OCI-M1 (cell line): ENCODE results near the gene CDT1.

Experiments used
- DNase-seq: peaks from one replicate; lab custom pipeline; 2025; lab: John Stamatoyannopoulos, UW

The CDT1 gene

DNA sequence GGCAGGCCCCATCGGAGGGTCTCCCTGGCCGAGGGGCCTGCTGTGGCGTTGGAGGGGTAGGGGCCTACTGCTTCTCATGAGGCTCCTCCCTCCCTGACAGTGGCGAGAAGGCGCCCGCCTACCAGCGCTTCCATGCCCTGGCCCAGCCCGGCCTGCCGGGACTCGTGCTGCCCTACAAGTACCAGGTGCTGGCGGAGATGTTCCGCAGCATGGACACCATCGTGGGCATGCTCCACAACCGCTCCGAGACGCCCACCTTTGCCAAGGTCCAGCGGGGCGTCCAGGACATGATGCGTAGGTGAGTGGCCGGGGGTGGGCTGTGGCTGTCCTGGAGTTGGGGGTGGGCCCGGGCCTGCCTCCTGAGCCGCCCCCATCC lies 1.7 kb downstream of the CDT1 start:
- DNase-seq = no peak

DNA sequence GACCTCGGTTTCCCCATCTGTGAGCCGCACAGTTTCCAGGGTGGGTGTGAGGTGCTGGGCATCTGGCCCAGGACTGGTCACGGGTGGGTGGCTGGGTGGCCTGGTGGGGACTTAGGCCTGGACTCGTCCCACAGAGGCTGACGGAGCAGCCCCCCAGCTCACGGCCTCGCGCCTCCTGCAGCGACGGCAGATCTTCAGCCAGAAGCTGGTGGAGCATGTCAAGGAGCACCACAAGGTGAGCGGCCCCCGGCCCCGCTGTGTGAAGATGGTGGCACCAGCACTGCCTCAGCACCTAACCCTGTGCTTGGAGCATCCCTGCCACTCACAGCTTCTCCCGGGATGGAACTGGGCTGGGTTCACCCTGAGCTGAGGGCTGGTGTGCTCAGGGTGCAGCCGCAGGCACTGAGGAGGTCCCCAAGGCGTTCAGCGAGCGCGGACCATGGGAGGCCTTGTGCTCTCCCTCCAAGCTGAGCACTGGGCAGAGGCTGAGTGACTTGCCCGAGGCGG lies 2.4 kb downstream of the CDT1 start:
- DNase-seq = no peak

DNA sequence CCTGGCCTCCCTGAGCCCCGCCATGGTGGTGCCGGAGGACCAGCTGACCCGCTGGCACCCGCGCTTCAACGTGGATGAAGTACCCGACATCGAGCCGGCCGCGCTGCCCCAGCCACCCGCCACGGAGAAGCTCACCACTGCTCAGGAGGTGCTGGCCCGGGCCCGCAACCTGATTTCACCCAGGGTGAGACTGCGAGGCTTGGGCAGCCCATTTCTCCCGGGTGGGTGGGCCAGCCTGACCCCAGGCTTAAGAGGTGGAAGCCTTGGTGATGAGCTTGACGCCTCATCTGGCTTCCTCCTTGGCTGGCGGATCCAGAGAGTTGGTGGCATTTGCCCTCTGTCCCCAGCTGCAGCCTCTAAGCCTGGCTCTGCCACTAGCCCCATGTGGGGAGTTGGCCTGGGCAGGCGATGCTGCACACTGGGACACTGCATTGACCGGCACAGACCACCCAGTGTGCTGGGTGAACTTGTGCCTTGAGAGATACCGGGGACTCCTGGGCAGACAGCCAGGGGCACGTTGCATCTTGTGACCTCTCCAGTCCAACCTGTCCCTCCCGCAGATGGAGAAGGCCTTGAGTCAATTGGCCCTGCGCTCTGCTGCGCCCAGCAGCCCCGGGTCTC lies 3.0 kb downstream of the CDT1 start:
- no peak for DNase-seq

DNA sequence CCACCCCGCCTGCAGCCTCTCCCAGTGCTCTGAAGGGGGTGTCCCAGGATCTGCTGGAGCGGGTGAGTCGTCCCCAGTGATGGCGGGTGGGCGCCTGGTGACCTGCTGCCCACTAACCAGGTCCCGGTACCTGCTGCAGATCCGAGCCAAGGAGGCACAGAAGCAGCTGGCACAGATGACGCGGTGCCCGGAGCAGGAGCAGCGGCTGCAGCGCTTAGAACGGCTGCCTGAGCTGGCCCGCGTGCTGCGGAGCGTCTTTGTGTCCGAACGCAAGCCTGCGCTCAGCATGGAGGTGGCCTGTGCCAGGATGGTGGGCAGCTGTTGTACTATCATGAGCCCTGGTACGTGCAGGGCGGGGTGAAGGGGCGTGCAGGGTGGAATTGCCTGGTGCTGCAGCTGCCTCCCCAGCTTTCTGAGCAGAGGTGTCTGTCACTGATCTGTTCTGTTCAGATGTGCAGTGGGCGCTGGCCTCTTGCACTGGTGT lies 3.6 kb downstream of the CDT1 start:
- DNase-seq = no peak

DNA sequence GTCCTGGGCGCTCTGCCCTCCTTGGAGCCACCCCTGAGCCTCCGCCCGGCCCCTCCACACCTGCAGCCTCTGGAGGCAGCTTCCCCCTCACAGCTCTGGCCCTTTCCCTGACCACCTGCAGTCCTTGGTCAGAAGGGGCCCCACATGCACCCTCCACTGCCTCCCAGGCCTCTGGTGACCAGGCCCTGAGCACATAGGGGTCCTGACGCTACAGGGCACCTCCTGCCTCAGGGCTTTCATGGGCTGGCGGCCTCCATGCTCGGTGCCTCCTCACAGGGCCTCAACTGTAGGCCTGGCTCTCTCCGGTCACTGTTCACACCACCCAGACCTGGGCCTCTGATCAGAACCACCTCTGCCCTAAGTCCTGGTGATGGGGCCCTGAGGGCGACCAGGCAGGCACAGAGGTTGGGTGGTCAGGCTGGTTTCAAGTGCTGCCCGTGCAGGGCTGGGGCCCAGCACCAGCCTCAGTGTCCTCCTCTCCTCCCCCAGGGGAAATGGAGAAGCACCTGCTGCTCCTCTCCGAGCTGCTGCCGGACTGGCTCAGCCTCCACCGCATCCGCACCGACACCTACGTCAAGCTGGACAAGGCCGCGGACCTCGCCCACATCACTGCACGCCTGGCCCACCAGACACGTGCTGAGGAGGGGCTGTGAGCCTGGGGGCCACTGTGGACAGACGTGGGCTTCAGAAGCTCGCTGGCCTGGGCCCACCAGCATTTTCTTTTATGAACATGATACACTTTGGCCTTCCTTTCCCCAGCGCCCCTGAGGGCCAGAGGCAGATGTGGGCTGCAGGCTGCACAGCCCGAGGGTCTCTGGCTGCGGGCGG lies 4.3 kb downstream of the CDT1 start:
- no peak for DNase-seq

DNA sequence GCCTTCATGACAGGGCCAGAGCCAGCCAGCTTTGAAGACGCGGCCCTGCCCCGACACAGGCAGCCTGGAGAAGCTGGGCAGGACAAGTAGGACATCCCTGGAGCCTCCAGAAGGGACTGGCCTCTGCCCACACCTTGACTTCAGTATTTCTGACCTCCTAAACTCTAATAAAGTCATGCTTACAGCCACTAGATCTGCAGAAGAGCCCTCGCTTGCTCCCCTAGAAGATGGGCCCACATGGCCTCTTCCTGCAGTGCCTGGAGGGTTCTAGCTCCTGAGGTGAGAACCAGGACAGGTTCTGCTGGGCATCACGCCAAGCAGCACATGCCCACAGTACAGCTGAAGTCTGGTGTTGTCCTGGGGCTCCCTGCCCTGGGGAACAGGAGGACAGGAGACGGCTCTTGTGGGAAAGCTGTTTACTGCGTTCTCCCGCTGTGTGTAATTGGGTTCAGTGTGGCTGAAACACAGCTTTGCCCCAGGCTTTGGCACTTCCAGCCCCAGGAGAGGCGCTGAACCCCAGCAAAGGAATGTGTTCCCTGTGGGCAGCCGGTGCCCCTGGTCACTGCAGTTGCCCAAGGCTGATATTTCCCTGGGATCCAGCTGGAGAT lies 5.6 kb downstream of the CDT1 start:
- peak; percentile 26 for DNase-seq

DNA sequence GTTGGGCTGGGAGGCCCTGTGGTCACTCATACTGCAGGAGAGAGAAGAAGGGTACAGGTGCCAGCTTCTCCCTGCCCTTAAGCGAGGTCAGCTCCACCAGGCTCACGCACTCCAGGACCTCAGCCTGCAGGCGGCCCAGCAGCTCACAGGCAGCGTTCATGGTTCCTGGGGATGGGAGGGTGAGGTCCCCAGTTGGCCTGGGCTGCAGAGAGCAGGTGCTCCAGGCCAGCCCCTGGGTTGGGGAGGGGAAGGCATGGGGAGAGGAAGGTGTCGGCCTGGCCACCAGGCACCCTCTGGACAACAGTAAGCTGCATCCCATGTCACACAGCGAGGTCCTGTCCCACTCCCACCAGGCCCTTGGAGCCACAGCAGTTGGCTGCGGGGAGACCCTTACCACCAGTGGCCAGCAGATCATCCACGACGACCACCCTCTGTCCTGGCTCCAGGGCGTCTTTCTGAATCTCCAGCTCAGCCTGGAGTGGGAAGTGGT lies 6.1 kb downstream of the CDT1 start:
- DNase-seq = no peak

DNA sequence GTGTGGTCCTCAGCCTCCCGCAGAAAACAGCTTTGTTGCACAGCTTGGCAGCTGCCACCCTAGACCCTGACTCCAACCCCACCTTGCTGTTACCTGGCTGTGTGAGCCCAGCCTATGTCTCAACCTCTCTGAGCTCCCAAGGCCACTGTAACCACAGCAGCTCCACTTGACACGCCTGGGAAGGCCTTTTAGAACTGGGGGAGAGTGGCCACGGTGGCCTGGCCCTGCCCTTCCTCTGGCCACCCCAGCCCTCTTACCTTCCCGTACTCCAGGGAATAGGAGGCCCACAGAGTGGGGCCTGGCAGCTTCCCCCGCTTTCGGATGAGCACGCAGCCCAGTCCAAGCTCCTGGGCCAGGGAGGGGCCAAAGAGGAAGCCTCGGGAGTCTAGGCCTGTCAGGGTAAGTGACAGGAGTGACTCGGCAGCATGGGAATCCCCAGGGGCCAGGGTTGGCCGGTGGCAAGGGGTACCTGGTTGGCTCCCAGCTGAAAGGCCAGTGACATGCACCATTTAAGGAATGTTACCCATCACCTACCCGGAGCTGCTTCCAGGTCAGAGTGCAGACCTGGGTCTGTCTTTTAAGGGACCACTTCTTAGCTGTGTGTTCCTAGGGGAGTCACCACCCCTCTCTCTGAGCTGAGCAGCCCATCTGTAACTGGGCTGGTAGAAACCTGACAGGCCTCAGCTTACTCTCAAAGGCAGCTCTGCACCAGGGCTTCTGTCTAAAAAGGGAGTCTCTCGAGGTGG lies 6.8 kb downstream of the CDT1 start:
- peak; percentile 62 for DNase-seq

DNA sequence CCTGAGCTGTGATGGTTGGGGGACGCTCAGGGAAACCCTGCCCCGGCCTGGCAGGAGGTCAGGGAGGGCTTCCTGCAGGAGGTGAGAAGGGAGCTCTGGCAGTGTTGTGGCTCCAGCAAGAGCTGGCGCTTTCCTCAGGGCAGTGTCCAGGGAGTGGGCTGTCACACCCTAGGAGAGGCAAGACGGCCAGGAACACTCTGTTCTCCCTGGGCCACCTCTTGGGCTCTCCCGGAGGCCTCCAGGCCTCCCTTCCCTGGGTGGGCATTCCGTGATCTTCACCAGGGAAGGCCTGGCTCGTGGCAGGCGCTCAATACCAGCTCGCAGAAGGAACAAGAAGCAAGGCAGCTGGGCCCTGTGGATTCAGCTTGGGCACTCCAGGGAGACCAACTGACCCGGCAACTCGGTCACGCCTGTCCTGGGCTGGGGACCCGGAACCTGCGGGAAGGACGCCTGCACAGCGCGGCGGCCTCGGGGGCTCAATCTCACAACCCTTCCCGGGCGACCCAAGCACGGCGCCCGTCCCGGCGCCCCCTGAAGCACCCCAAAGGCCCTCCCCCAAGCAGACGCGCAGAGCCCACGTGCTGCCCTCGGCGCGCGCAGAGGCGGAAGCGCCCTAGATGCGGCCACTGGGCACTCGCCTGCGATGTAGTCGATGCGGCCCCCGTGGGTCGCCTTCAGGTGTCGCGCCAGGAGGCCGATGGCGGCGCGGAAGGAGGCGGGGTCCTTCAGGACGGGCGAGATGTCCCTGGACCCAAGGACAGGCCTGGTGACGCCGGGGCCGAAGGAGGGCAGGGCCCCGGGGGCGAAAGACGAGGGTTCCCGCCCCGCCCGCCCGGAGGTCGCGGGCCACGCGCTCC lies 7.6 kb downstream of the CDT1 start:
- DNase-seq = peak; percentile 81

DNA sequence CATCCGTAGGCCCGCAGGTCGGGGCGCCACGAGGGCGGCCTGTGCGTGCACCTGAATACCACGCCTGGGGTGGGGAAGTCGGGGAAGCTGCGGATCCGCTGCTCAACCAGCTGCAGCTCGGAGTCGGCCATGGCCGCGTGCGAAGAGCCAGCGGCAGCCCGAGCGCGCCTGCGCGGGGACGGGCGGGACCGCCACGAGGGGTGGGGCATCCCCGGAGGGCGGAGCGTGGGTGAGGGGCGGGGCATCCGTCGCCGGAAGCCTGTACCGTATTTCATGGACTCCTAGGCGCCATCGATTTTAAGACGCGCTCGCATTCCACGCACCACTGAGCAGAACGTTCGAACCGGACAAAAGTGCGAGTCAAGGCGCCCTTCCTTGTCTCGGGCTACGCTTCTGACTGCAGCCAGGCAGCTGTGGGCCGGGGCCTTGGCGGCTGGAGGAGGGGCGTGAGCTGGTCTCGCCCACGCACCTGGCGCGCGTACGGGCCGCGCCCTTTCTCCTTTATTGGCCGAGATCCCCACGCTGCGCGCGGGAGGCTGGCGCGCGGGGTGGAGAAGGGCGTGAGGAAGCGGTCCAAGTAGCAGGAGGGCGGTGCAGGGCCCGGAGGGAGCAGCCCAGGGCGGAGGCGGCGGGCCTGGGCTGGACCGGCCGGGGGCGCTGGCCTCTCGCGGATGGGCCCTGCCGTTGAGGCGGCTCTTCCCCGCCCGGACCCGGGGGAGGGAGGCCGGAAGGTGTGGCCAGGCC lies 8.4 kb downstream of the CDT1 start, which contains the start of gene APRT:
TSS of gene APRT (minus strand) at position 160 of the 744 bp plus-strand sequence. CDS start at position 131, 29 bp downstream.
- DNase-seq = peak; percentile 95

DNA sequence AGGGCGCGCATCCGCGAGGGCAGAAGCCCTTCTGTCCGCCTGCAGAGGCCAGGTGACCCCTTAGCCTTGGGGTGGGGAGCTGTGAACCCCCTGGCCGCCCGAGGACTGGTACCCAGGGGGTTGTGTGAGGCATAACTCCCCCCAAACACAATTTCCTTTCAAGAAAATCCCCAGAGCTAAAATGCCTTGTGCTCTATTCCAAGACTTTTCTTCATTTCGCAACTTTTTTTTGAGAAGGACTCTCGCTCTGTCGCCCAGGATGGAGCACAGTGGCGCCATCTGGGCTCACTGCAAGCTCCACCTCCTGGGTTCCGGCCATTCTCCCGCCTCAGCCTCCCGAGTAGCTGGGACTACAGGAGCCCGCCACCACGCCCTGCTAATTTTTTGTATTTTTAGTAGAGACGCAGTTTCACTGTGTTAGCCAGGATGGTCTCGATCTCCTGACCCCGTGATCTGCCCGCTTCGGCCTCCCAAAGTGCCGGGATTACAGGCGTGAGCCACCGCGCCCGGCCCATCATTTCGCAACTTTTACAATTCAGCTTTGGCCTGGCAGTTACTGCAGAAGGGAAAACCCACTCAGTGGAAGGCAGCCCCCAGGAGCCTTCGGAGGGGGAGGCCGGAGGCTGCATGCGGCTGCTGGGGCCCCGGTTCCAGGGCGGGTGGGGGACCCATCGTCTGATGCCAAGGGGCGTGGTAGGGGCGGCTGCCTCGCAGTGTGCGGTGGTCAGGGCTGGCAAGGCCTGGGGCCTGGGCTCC lies 9.1 kb downstream of the CDT1 start:
- peak; percentile 90 for DNase-seq

DNA sequence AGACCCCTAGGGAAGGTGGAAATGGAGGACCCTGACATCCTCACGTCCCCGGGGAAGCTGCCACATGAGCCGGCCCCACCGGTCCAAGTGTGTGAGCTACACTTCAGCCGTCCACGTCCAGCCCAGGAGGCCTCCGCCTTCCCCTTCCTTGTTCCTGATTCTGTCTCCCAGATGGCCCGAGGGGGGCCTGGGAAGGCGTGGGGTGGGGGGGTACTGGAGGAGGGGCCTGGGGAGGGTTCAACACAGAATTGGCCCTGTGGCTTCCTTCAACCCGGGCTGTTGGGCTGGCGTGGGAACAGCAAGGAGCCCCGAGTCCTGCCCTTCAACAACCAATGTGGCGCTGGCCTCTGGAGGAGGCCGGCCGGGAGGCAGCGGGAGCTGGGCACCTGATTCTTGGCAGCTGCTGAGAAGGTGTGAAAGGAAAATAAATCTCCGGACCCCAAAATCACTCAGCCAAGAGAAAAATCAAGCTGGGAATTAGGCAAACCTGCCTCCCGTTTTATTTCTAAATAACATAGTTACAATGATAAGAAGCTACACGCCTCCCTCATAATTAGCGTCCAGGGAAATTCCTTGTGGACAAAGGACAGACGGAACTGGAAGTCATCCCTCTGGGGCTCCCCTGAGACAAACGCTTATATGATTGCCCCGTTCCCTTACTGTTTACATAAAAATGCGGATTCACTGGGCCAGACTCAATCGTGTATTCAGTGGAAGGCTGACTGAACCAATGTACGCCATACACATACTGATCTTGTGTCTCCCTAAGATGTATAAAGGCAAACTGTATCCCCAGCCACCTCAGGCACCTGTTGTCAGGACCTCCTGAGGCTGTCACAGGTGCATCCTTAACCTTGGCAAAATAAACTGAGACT lies 9.9 kb downstream of the CDT1 start:
- no peak for DNase-seq

DNA sequence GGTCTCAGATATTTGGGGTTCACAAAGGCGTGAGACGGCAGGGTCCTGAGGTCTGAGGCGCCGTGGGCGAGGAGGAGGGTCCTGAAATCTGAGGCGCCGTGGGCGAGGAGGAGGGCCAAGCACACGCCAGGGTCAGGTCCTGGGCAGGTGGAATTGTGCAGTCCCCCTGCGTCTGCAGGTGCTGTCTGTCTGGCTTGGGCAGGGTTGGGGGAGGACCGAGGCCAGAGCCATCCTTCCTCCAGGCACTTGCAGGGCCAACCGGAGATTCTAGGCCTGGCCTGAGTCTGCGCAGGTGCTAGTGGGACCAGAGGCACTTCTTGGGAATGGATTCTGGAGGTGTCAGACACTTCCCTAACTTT lies 10.5 kb downstream of the CDT1 start:
- no peak for DNase-seq

DNA sequence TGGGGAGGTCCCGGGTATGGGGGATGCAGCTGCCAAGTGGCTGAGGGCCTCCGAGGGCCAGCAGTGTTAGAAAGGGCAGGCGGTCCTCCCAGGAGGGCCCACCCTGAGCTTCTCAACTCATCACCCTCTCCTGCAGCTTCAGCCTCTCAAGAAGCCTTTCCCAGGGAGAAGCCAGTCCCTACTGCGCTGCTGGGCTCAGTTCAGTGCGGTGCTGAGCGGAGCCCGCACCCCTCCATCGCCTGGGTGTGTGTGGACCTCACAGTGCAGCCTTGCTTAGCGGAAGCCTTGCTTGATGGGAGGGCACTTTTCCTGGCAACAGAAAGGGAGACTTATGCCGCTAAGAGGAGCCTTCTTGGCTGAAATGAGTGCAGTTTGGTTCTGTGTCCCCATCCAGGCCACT lies 11.6 kb downstream of the CDT1 start:
- no peak for DNase-seq

DNA sequence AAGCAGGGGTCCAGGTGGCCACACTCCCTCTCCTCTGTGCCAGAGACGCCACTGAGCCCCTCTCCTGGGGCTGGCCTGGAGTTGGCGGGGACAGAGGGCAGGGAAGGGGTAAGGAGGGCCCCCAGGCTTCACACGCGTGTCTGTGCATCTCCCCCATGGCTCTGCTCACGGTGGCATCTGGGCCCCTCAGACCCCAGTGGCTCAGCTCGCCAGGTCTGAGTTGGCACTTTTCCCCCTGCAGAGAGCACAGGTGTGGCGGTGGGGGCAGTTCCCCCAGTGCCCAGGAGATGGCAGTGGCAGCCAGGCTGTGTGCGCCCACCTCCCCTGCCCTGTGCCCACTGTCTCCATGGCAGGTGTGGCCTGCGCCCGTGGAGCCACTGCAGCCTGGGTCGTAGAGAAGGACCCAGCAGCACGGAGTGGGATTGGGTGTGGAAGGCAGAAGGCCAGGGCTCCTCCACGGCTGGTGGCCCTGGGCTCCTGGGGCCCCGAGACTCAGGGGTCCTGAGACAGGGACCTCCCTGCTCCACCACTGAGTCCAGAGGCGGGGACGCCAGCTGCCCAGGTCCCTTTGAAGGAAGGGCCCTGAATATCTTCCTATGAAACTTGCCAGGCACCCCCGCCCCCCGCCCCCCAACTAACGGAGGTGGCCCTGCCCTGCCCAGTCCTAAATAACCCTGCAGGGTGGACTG lies 12.5 kb downstream of the CDT1 start:
- DNase-seq = peak; percentile 65

DNA sequence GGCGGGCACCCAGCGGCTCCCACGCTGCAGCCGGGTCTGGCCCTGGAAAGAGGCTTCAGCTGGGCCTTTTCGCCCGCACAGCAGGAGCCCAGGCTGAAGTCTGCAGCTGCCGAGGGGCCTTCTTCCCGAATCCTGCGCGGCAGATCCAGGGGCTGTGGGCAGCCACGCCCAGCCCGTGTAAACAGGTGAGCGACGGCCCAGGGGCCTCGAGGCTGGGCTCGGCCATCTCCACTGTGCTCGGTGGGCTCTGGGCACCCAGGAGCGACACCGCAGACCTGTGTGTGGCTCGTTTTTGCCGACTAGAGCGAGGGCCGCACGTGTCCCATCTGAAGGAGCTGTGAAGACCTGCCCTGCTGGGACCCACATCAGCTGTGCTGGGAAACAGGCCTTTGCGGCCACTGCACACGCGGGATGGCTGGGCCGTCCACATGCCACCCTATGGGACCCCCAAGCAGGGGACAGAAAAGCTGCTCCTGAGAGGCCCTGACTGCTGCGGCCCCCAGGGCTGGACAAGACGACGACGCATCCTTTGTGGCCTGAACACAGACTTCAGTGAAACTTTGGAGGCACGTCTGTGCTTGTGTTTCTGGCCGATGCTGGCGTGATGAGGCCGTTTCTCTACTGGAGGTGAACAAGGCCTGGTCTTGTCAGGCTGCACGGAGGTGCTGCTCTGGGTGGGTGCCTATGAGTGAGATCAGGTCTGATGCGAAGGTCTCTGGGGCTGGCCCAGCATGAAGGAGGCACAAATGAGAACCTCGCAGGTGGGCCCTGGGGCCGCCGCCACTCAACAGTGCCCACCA lies 13.3 kb downstream of the CDT1 start:
- DNase-seq = no peak
